Ovary (tissue), 9 donors: ENCODE data around the gene FIG4. TPM values are rescaled to one million over a fixed set of nuclear protein-coding genes. Genes with fewer than 3 reads are reported as not detected.

Source experiments
- DNase-seq, 5 donors: peaks; one replicate each; pipeline ENCODE4 v3.0.0-alpha.2; 2019 to 2020
- H3K27ac ChIP-seq, 2 donors: fragments of 200-600 bp; one replicate each; pipeline versions ENCODE4 v1.5.1 to v1.8.0; 2019 to 2022
- H3K27me3 ChIP-seq: fragments of 200-600 bp; one replicate; pipeline ENCODE4 v1.8.0; 2022
- H3K36me3 ChIP-seq: fragments of 200-600 bp; sonication (generic); one replicate; pipeline ENCODE4 v1.5.1; 2019
- H3K4me1 ChIP-seq: one replicate; pipeline ENCODE4 v1.8.1; 2013; ENCODE audit warnings: mild to moderate bottlenecking, moderate library complexity; ENCODE audit not compliant: insufficient read depth
- H3K4me3 ChIP-seq: fragments of 200-600 bp; sonication (generic); one replicate; pipeline ENCODE4 v1.5.1; 2017
- H3K9me3 ChIP-seq, 2 donors: fragments of 200-600 bp in 1 of 2; sonication (generic) in 1 of 2; one replicate each; pipeline versions ENCODE4 v1.5.1 to v1.8.1; 2013 to 2019; ENCODE audit warnings: mild to moderate bottlenecking in 1 of 2, moderate library complexity in 1 of 2
- EP300 ChIP-seq: sonication (generic); formaldehyde crosslinking; IDR thresholded peaks from one replicate; pipeline ENCODE4 v1.6.1; 2017; ENCODE audit warnings: antibody characterized with exemption
- POLR2A ChIP-seq: fragments of 450-650 bp; IDR thresholded peaks from one replicate; pipeline ENCODE4 v1.6.1; 2017; ENCODE audit warnings: antibody characterized with exemption, mild to moderate bottlenecking, moderate library complexity
- WGBS, 3 donors: extraction: QIAGEN DNeasy Blood & Tissue Kit in 1 of 3; methylation state at CpG; one replicate each; pipeline versions ENCODE4 v1.1.5 to v1.1.7; 2013 to 2017; 5-methylcytosine and 5-hydroxymethylcytosine counted together
- intact Hi-C, 4 donors: fragments of 100-400 bp; cut with DNase I; formaldehyde crosslinking; loops; one replicate each; pipeline versions ENCODE4 v1.11.0 to v1.15.1; 2022 to 2023
- polyA plus RNA-seq, 2 donors: library from polyadenylated mRNA; stranded (reverse); fragments of 200-250 nt in 1 of 2; fragments of 350-450 nt in 1 of 2; fragmentation: Illumina TruSeq in 1 of 2; extraction: RNeasy Lipid Tissue Mini Kit (QIAGEN cat#74804) in 1 of 2; gene quantifications; one replicate each; pipeline ENCODE4 v1.2.3, GENCODE V29; 2013 to 2014
- total RNA-seq, 7 donors: library from RNA; depleted of rRNA in 2 of 7; stranded (reverse); fragments of >200 nt in 2 of 7; fragmentation: NEBNext Ultra II Directional in 3 of 7; extraction: Animal tissue kit (Norgen Biotek cat#: 25700) in 3 of 7; gene quantifications; one replicate each; pipeline versions ENCODE4 v1.1.0 to v1.2.4, GENCODE V29; 2016 to 2023
- TF ChIP-seq, protein P1 (sequence below), 3 donors: fragments of 450-650 bp in 2 of 3; fragments of 200-600 bp in 1 of 3; IDR thresholded peaks; one replicate each; pipeline versions ENCODE4 v1.5.1 to v1.8.0; 2016 to 2022; ENCODE audit warnings: antibody characterized with exemption in 3 of 3, mild to moderate bottlenecking in 1 of 3
- donor health status: DM: no; HTN: no; CAD: no; lungs with moderate emphysema.
- donor health status: DM: no; HTN: no; CAD: no.
- donor health status: Bipolar disorder and iron deficiency.
- donor health status: DM: yes; HTN: yes; CAD: no.
- donor health status: DM: no; HTN: no; CAD: no.
- donor health status: DM: yes; HTN: yes; CAD: no.

The FIG4 gene
- total and polyA plus RNA-seq, 9 donors = 7.4 to 17.5 (median 13.3) TPM

DNA sequence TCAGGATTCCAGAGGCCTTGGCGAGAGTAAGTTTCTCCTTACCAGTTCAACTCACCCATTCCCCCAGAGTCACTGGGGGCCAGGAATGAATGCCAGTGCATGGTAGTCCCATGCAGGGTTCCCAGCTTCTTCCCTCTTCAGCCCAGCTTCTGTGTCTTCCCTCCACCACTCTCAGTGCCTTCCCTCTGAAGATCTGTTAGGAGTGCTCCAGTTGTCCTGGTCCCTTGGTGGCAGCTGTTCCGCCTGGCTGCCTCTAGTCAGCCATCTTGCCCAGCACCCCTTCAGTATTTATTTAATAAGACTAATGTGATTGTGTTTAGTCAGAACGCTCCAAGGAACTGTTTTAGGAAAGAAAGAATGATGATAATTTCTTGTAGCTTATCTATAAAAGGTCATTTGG lies 23.1 kb downstream of the FIG4 start:
- H3K4me3 ChIP-seq = no peak overlapping the region
- no peak for TF ChIP-seq POLR2A
- no peak for TF ChIP-seq EP300
- TF ChIP-seq, protein P1, sequence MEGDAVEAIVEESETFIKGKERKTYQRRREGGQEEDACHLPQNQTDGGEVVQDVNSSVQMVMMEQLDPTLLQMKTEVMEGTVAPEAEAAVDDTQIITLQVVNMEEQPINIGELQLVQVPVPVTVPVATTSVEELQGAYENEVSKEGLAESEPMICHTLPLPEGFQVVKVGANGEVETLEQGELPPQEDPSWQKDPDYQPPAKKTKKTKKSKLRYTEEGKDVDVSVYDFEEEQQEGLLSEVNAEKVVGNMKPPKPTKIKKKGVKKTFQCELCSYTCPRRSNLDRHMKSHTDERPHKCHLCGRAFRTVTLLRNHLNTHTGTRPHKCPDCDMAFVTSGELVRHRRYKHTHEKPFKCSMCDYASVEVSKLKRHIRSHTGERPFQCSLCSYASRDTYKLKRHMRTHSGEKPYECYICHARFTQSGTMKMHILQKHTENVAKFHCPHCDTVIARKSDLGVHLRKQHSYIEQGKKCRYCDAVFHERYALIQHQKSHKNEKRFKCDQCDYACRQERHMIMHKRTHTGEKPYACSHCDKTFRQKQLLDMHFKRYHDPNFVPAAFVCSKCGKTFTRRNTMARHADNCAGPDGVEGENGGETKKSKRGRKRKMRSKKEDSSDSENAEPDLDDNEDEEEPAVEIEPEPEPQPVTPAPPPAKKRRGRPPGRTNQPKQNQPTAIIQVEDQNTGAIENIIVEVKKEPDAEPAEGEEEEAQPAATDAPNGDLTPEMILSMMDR (IDR thresholded peaks at IDR 0.05) = no peak
- H3K36me3 ChIP-seq = no peaks in the 10 kb centered on the region
- DNase-seq = no peak
- no peaks in the 10 kb centered on the region for H3K9me3 ChIP-seq
- H3K4me1 ChIP-seq = peaks cover 2% of the 10 kb centered on the region
- H3K27ac ChIP-seq = no peak overlapping the region
- no peaks in the 10 kb centered on the region for H3K27me3 ChIP-seq
- intact Hi-C loops = loop anchor here in 2 of 4 donors (2.0 to 5.0 kb wide), 2 partner anchors 319 to 323 kb away; no protein-coding TSS in a partner anchor
- 74 to 78% (median 75%) methylated on average over 3 of the region's 3 CpGs for WGBS, 3 donors

DNA sequence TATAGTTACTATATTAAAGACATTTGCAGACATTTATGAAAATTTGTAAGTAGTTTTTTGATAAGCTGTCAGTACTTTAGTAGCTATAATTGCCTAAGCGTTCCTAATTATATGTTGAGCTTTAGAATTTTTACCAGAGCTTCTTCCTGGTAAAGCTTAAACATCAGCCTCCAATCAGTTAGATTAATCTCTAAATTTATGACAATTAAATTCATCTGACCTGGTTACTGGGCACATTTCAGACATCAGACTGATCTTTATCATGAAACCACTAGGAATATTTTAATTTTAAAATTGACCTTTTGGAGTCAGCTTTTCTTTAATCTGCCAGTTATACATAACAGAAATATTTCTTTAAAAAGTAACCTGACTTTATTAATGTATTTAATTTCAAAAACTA lies 23.5 kb downstream of the FIG4 start:
- intact Hi-C loops = loop anchor here in 2 of 4 donors (2.0 to 5.0 kb wide), 2 partner anchors 318 to 323 kb away; no protein-coding TSS in a partner anchor
- WGBS, 3 donors = 88 to 94% (median 92%) methylated on average over 1 of the region's 1 CpG

DNA sequence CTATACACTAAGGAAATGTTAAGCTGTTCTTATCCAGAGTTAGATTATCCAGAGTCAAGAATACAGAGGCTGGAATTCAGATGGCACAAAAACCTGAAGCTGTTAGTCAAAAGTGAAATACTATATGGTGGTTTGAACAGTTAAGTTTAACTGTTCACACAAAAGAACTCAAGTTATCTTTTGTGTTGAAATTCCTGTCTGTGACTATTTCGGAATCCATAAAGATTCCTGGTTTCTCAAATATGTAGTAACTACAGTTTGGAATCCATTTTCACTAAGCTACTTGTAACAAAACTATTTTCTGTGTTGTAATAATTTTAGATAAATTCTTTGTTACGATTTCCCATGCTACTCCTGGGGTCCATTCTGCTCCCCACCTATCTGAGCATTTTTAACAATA lies 24.5 kb downstream of the FIG4 start:
- no peaks in the 10 kb centered on the region for H3K36me3 ChIP-seq
- H3K4me3 ChIP-seq = no peak overlapping the region
- TF ChIP-seq, protein P1 (IDR thresholded peaks at IDR 0.05) = no peak
- no peak for TF ChIP-seq EP300
- TF ChIP-seq POLR2A = no peak
- intact Hi-C loops = loop anchor here in 1 of 4 donors (2.0 kb wide), 1 partner anchor 317 kb away; no protein-coding TSS in a partner anchor
- H3K9me3 ChIP-seq = no peaks in the 10 kb centered on the region
- peaks cover 2% of the 10 kb centered on the region for H3K4me1 ChIP-seq
- H3K27ac ChIP-seq = no peak overlapping the region
- DNase-seq = no peak
- H3K27me3 ChIP-seq = no peaks in the 10 kb centered on the region
- WGBS, 3 donors = 22 to 54% (median 26%) methylated on average over 2 of the region's 2 CpGs

More for the DNA sequence above, 23.5 kb downstream of the FIG4 start:
- Histone ChIP-seq H3K4me3 (no peak overlapping the region), H3K27ac (no peak overlapping the region), H3K4me1 (peaks cover 2% of the 10 kb centered on the region), H3K9me3 (no peaks in the 10 kb centered on the region), H3K36me3 (no peaks in the 10 kb centered on the region), H3K27me3 (no peaks in the 10 kb centered on the region)
- TF ChIP-seq EP300 = no peak
- TF ChIP-seq, protein P1 (IDR thresholded peaks at IDR 0.05) = no peak
- no peak for TF ChIP-seq POLR2A
- DNase-seq = no peak

DNA sequence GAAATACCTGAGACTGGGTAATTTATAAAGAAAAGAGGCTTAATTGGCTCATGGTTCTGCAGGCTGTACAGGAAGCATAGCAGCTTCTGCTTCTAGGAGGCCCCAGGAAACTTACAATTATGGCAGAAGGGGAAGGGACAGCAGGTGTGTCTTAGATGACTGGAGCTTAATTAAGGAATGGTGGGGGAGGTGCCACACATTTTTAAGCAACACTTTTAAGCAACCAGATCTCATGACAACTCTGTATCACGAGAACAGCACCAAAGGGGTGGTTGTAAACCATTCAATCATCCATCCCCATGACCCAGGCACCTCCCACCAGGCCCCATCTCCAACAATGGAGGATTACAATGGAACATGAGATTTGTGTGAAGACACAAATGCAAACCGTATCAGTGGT lies 26.9 kb downstream of the FIG4 start:
- Histone ChIP-seq H3K9me3 (no peaks in the 10 kb centered on the region), H3K27ac (no peak overlapping the region), H3K36me3 (no peaks in the 10 kb centered on the region), H3K27me3 (no peaks in the 10 kb centered on the region), H3K4me3 (no peak overlapping the region), H3K4me1 (peaks cover 2% of the 10 kb centered on the region)
- 86 to 88% (median 88%) methylated on average over 2 of the region's 2 CpGs for WGBS, 3 donors
- intact Hi-C loops = no loop called here
- TF ChIP-seq, protein P1 (IDR thresholded peaks at IDR 0.05) = no peak
- TF ChIP-seq POLR2A (no peak), EP300 (no peak)
- no peak for DNase-seq
